ENCODE measurements around the gene MYRF. TPM values are rescaled to one million over a fixed set of nuclear protein-coding genes. Genes with fewer than 3 reads are reported as not detected.

Gene MYRF
- total and polyA plus RNA-seq, 12 donors, result 0.13 to 2.6 (median 0.89) TPM

GRCh38 chr11:61761440-61762222, 9.2 kb downstream of the MYRF start:
- Histone ChIP-seq H3K36me3 (replicated peaks in 1 of 2) (no peaks in the 10 kb centered on the region), H3K27me3 (no peaks in the 10 kb centered on the region), H3K4me3 (no peak overlapping the region), H3K27ac (no peak overlapping the region), H3K9me3 (replicated peaks in 1 of 3) (no peaks in the 10 kb centered on the region), H3K4me1 (replicated peaks in 1 of 2) (no peaks in the 10 kb centered on the region)
- DNase-seq, result no peak
- 78 to 82% (median 80%) methylated on average over 10 to 11 of the region's 11 CpGs for WGBS, 4 donors
- intact Hi-C loops (cut with DNase I), result no loop called here
- no peak for TF ChIP-seq POLR2A (IDR thresholded peaks at IDR 0.05)
- TF ChIP-seq CTCF (IDR thresholded peaks at IDR 0.05), result no peak

GRCh38 chr11:61762223-61762615, 9.8 kb downstream of the MYRF start:
- no peaks in the 10 kb centered on the region for H3K9me3 ChIP-seq (replicated peaks in 1 of 3)
- H3K4me3 ChIP-seq, result no peak overlapping the region
- H3K4me1 ChIP-seq (replicated peaks in 1 of 2), result no peaks in the 10 kb centered on the region
- no peak overlapping the region for H3K27ac ChIP-seq
- no peaks in the 10 kb centered on the region for H3K36me3 ChIP-seq (replicated peaks in 1 of 2)
- TF ChIP-seq POLR2A (IDR thresholded peaks at IDR 0.05) (no peak), CTCF (IDR thresholded peaks at IDR 0.05) (no peak)
- intact Hi-C loops (cut with DNase I), result no loop called here
- 68 to 75% (median 69%) methylated on average over 10 of the region's 10 CpGs for WGBS, 4 donors
- H3K27me3 ChIP-seq, result no peaks in the 10 kb centered on the region
- no peak for DNase-seq

GRCh38 chr11:61762798-61763197, 10.4 kb downstream of the MYRF start:
- Histone ChIP-seq H3K4me3 (no peak overlapping the region), H3K27me3 (no peaks in the 10 kb centered on the region), H3K9me3 (replicated peaks in 1 of 3) (no peaks in the 10 kb centered on the region), H3K36me3 (replicated peaks in 1 of 2) (no peaks in the 10 kb centered on the region), H3K4me1 (replicated peaks in 1 of 2) (no peaks in the 10 kb centered on the region), H3K27ac (no peak overlapping the region)
- TF ChIP-seq POLR2A (IDR thresholded peaks at IDR 0.05) (no peak), CTCF (IDR thresholded peaks at IDR 0.05) (no peak)
- intact Hi-C loops (cut with DNase I), result no loop called here
- DNase-seq, result no peak
- 45 to 65% (median 53%) methylated on average over 9 to 15 of the region's 15 CpGs for WGBS, 4 donors

GRCh38 chr11:61763930-61764605, 11.6 kb downstream of the MYRF start:
- Histone ChIP-seq H3K4me1 (replicated peaks in 1 of 2) (no peaks in the 10 kb centered on the region), H3K9me3 (replicated peaks in 1 of 3) (no peaks in the 10 kb centered on the region), H3K36me3 (replicated peaks in 1 of 2) (no peaks in the 10 kb centered on the region), H3K27me3 (no peaks in the 10 kb centered on the region), H3K27ac (no peak overlapping the region), H3K4me3 (no peak overlapping the region)
- TF ChIP-seq CTCF (IDR thresholded peaks at IDR 0.05), result no peak
- no peak for TF ChIP-seq POLR2A (IDR thresholded peaks at IDR 0.05)
- intact Hi-C loops (cut with DNase I), result no loop called here
- DNase-seq, result no peak
- 59 to 66% (median 63%) methylated on average over 3 to 23 of the region's 23 CpGs for WGBS, 4 donors

Data from adrenal gland (tissue), 12 donors.